CD4-positive, alpha-beta T cell treated with Interleukin-6 for 4 hours (primary cell): ENCODE measurements around the gene APBA1.
"Not testable (repeated sequence)": the region's sequence is repeated elsewhere in the genome, so short reads cannot be mapped to it uniquely, and the experiment has no call there.

Experiments
- DNase-seq: peaks from one replicate; pipeline ENCODE4 v3.0.0-alpha.2; 2020; ENCODE audit warnings: mixed read lengths

Gene APBA1

DNA sequence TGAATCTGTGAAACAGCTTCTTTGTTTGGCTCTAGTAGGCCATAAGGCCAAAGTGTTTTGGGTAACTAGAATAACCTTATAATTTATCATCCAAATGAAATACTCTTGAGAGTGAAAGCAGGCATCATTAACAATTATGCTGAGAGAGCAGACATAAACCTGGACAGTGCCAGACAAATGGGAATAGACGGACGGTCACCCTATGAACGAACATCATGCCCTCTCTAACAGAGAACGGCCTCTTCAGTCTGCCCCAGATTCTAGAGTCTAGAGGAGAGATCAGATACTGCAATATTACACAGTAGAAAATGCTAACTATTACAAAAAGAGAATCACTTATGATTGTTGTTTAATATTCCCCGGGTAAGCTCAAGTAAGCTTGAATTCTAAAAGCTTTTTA is 68.5 kb downstream of the APBA1 start:
- no peak for DNase-seq

DNA sequence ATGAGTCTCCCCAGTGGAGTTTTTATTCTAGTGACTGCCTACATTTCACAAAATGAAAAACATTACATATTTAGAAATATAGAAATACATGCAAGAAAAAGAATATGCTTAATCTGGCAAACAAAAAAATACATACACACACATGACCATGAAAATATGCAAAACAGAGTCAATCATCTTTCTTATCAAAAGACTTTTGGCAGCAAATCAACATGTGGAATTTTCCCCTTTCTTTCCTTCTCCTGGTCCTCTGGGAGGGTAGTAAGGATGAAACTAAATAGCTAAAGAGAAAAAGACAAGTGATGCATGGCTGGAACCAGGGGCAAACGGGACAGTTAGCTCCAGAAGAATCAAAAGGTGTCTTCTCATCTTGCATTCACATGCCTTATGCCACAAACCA is 69.4 kb downstream of the APBA1 start:
- no peak for DNase-seq

DNA sequence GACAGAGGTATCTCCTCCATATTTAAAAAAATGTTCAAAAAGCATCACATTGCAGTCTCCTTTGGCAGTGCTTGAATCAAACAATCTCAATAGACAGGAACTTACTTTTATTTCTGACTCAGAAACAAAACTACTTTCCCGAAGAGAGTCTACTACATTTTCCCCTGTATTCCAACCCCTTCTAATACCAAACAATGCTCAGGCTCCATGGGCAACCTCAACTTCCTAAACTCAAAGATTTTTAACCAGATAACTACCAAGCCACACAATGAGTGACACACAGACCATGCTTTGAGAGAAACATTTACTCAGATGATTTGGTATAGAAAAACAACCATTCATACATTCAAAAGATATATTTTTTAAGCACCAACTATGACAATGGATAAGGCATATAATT is 70.5 kb downstream of the APBA1 start:
- DNase-seq = no peak

DNA sequence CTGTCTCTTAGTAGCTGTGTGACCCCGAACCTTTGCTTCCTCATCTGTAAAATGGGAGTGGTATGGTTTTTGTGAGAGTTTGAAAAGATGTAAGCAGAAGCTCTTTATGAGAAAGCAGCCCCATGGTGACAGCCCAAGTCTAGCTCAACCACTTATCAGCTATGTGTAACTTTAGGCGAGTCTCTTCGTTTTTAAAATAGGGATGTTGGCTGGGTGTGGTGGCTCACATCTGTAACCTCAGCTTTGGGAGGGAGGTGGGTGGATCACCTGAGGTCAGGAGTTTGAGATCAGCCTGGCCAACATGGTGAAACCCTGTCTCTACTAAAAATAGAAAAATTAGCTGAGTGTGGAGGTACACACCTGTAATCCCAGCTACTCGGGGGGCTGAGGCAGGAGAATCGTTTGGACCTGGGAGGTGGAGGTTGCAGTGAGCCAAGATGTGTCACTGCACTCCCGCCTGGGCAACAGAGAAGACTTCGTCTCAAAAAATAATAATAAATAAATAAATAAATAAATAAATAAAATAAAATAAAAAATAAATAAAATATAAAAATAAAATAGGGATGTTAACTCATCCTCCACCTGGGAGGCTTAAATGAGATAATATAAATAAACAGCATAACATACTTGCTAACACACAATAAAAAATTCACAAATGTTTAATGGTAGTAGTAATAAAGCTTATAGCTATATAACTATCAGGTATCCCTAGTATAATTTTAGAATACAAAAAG is 71.7 kb downstream of the APBA1 start:
- no peak for DNase-seq

DNA sequence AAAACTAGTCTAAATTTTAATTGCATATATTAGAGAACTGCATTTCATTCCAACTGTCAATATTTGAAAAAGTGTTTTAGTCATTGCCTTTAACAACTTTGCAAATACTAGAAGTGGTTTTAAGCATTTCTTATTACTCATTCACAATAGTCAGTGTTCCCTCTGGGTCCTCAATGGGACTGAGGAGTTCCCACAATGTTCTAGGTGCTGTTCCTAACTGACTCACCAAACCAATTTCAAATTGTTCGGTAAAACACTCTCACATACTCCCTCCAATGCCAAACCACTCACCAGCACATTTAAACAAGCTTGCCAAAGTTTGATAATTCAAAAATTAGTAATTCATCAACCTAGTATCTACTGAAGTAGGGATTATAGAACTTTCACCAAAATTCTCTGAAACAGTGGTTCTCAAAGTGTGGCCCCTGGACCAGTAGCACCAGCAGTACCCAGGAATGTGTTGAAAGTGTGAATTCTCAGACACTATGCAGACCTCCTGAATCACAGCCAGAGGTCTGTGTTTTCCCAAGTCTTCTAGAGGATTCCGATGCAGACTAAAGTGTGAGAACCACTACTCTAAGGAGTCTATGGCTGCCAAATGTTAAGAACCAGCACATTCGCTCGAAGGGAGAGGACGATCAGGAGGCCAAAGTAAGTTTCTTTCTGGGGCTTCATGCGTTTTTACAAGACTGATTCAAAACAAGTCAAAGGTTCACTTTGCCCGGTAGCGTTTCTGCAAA is 72.8 kb downstream of the APBA1 start:
- DNase-seq = no peak

DNA sequence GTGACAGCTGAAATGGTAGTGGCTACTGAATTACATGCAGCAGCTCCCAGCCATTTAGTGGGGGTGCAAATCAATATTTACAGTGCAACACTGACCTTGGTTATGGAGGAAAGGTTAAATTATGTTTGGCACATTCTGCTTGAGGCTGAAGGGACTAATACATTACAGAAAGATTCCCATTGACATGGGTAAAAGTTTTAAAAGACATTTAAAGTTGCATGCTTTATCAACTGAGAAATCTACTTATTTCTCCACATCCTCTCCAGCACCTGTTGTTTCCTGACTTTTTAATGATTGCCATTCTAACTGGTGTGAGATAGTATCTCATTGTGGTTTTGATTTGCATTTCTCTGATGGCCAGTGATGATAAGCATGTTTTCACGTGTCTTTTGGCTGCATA is 75.3 kb downstream of the APBA1 start:
- not testable (repeated sequence) for DNase-seq

DNA sequence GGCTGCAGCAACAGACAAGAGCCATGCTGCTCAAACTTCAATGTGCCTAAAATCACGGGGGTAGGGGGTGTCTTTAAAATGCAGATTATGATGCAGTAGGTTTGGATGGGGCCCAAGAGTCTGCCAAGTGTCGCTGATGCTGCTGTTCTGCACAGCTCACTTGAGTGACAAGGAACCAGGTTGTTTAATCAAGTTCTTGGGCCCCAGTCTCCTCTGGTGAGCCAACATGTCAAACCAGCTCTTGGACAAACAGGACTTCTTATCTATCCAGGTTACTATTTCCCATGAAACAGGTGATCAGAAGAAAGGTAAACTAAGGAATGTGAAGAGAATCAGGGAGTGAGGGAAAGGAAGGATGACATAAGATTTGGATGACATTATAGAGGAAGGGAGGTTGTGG is 78.0 kb downstream of the APBA1 start:
- no peak for DNase-seq

DNA sequence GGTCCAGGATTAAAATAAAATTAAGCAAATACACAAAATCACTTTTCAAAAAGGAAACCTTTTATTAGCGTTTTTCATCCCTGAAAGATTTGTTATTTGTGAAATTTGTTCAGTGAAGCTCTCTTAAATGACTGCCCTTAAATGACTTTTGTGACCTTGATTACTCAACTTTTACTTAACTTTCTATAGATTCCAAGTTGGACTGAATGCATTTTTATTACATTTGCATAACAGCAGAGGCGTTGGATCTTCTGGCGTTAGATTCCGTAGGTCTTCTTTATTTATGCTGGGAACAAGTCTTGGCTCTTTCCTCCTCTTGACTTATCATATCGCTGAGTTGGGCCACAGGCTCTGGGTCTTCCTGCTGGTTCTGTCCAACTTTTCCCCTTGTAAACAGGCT is 78.4 kb downstream of the APBA1 start:
- DNase-seq = no peak

DNA sequence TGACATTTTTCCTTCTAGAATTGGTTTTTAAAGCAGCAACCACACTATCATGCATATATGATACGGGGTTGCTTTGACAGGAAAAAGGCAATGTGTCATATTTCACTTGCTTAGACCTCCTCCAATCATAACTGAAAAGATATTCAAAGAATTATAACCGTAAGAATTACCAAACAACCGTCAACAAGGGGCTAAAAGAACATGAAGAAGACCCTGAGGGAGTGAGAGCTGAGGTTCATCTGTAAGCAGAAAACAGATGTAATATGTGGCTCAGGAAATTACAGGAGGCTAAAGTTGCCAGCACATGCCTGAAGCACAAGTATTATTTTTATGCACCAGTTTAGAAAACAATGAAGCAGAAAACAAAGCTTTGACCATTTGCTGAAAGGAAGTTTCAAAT is 78.9 kb downstream of the APBA1 start:
- no peak for DNase-seq

DNA sequence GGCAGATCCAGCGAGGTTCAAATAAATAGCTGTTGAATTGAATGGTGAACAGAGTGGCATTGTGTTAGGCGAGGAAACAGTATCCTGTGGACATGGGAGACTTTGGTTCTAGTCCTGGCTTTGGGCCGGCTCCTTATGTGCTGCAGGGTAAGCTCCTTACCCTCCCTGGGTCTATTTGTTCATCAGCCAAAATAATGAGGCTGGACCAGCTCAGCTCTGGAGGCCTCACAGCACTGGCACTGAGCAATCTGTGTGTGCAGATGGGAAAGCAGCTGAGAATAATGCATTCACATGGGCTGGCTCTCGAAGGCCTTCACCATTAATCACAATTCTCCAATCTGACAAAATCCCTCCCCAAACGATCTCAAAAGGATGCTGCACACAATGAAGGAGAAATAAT is 81.9 kb downstream of the APBA1 start:
- no peak for DNase-seq

DNA sequence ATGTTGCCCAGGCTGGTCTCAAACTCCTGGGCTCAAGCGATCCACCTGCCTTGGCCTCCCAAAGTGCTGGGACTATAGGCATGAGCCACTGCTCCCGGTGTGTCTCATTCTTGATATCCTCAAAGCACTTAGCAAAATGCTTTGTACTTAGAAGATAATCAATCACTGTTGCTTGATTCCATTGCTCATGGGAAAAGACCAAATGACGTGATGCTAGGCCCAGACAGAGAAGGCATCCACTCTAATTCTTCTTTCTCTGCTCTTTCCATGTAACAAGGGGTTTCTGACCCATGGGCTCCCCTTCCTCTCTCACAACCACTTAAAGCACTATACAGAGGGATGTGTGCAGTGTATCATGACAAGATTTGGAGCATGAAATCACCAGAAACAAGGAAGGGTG is 83.0 kb downstream of the APBA1 start:
- no peak for DNase-seq

DNA sequence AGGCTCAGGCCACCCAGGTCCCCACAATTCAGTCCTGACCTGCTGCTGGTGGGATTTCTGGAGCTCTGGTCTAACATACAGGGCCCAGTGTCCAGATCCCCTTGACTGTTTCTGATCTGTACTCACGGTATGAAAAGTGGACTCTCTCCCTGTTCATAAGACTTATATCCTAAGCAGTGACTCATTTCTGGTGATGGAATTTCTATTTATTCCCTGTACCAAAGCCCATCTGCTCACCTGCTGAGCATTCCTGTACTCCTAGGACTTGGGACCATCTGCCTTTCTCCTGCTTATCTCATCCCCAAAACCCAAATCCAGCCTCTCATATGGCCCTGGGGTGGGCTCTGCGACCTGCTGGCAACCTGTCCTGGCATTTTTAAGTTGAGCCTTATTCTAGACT is 86.6 kb downstream of the APBA1 start:
- no peak for DNase-seq

DNA sequence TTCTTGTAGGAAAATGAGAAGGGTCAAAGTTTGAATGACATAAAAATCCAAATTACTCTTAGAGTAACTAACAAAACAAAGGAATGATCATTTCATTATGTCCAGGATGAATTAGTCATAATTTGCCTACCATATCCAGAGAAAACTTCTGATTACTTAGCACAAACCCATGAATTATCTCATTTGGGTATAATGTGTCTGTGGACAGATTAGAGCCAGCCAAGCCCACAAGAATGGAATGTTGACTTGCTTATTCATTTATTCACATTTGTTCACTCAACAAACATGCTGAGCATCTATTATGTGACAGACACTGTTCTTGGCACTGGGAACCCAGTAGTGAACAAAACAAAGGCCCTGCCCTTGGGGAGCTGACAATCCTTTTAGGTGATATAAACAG is 87.4 kb downstream of the APBA1 start:
- no peak for DNase-seq

DNA sequence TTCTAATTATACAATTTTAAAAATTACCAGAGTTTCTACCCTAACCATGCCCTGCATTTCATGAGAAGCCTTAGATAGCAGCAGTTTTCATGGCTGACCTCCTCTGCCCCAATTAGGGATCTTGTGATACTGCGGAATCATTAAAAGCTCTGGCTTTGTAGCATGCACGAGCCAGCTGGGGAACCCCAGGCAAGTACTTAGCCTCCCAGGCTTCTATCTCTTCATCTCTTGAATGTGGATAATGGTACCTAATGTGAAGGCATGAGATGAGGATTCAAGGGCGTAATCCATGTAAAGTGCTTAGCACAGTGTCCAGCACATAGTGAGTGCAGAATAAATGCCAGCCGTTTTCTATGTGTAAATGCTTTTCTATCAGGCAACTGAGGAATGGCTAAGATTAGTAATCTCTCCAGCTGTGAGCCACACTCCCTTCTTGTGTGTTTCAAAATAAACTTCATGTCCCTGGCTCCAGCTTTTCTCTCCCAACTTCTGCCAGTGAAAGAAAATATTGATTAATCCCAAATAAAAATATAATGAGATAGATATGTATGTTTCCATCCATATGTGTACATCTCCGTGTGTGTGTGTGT is 88.4 kb downstream of the APBA1 start:
- DNase-seq = no peak

DNA sequence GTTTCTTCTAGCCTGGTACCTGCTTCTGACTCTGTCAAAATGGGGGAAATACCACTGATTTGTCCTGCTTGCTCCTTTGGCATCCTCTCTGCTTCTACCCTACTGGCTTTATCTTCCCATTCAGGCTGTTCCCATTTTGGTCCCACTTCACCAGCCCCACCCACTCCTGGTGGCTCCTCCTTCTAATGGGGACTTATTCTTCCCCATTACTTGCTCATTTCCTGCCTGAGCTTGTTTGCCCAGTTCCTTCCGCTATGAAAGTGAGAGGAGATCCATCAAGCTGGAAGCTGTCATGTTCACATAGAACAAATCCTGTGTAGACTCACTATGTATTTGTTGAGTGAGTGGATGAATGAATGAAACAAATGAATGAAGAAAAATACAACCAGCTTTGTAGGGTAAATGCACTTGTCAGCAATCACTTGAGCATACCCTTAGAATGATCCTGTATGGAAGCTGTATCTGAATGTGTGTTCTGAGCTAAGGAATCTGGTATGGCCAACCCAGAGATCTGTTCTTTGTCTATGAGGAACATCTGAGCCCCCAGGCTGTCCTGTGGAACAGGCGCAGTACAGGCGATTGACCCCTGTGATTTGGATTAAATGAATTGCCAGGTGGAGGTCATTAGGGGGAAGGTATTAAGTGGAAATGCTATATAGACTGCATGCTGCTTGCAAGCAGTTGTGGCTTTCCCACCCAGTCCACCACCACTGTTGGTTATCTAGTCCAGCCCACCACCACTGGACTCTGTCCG is 89.5 kb downstream of the APBA1 start:
- no peak for DNase-seq

DNA sequence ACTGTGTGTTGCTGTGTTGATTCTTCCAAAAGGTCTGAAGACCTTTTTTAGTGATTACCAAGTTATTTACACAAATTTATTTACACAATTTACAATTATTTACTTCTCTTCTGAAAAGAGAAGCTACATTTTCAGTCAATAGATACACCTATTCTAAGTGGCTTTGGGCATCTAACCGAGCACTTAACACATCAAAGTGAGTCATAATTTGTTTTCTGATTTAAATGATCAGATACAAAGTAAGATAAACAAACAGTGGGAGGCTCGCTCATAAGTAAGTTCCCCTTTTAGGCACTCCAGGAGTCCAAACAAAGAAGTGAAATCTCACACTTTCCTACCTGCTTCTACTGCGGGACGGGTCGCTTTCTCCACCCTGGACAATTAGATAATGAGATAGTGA is 90.2 kb downstream of the APBA1 start:
- no peak for DNase-seq

DNA sequence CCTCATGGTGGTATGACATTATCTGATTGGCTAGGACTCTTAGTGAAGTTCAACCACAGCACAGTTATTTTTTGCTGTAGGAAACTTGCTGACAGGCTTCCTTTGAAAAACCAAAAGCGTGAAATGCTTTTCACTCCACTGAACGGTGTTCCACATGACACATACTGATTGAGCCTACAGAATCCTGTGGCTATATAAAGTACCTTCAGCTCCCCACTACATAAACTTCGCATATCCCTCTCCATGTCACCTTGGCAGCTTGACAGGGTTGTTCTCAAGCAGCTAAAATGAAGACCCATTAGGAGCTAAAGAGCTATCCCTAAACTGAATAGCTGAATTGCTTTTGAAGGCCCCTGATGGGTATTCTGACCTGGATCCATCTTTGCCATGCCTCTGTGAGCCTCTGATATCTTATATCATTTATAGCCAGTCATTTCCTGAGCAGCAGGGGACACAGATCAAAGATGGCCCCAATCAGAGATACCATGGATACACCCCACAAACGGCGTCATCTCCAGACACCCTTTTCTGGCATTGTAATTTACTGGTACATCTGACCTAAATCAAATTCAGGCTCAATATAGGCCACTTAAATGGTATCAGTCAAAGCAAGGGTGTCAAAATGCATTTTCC is 91.5 kb downstream of the APBA1 start:
- no peak for DNase-seq

DNA sequence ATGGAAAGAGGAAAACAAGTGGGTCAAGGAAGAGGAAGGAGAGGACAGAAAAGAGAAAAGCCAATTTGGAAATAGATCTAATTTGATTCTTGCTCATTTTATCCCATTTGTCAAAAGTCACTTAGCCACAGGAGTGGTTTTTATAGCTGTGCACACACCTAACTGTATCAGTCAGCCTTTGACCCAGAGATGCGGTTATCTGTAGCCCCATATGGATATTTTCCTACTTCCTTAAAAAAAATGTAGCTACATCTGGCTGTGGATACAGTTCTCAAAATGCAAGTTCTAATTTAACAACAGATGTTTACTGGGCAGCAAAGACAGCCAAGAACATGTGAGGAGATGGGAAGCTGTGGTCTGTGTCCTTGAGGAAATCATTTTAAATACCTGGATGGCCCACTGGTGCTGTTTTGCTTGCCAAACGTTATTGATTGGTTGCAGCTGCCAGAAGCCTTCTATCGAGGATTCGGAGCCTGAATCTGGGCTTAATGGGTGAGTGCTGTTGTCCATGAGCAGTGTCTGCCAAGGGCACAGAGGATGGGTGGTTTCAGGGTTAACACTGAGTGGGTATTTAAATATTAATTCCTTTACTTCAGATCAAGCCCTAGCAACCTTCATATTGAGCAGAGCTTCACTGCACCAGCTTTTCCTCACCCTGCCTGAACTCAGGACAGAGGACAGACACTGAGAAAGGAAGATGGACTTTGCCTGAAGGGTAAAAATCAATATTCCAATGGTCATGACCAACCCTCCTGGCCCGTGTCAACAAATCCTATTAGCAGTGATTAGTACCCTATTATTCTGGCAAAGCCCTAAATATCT is 92.2 kb downstream of the APBA1 start:
- DNase-seq = no peak

DNA sequence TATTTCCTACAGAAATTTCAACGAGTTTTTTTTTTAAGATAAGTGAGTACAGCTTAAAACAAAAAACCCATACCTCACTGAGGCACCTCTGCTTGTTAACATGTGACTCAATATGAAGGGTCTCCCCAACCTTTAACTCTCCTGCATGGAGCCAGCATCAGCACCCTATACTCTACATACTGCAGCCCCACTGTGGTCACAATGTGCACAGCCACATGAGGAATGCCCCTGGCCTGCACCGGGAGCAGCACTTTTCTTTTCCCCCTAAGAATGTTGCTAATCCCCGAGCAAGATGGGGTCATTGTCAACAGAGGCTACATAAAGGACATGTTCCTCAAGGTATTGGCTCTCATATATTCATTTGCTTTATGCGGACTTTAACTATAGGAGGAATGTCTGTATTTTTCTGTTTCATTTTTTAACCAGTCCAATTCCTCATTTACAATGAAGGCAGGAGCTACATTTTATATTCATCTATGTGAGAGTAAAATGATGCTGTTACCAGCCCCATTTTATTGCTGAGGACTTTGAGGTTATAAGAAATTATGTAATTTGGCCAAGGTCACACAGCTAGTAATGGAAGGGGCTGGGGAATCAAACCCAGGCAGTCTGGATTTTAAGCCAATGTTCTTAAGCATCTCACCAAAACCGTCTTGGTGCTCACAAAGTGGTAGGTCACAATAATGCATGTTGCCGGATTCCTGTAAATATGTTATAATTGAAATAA is 93.0 kb downstream of the APBA1 start:
- DNase-seq = no peak

DNA sequence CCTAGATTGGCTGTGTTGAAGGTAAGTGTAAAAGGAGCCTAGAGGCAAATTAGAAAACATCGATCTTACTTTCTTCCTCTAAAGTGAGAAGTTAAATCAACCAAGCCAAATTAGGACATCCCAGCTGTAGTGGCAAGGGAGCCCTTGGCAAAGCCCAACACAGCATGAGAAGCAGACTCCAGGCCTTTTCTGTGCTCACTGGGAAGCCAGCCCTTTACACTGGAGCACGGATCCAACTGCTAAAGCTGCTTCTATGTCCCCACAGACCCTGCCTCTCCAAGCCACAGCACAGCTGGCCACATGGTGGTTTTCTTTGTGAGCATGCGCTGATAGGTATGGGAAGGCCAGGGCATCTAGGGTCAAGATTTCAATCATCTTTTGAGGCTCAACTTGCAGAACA is 94.1 kb downstream of the APBA1 start:
- DNase-seq = no peak

DNA sequence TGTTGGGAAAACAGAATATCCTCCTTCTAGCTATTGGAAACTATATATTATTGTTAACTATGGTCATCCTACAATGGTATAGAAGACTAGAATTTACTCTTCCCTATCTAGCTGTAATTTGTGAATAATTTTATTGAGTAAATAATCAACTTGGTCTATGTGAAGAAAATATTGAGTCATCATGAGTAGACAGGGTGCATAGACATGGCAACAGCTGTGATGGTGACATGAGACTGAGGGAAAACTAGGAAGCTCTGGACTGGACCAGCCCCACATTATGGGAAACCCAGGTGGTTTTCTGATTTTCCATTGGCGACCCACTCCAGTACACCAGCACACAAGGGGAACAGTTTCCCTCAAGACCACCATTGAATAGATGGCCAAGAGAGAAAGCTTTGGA is 95.0 kb downstream of the APBA1 start:
- DNase-seq = no peak

DNA sequence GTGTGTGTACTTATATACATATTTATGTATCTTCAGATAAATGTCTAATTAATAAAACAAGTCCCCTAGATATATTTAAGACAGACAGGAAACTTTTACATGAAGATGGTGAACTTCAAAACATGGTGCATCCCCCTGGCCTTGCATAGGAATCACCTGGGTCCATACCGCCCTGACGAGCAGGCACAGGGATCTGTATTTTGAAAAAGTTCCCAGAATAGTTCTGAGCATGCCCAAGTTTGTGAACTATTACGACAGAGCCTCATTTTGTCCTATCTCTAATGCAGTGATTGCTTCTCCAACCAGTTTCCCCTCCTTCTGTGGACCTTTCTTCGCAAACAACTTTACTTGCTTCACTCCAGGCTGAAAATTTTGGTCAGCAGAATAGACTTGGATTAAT is 98.1 kb downstream of the APBA1 start:
- no peak for DNase-seq
